DOHH2 (cell line): Measurements from ENCODE around the gene MEGF10.

ENCODE experiments used
- EZH2phosphoT487 ChIP-seq: fragments of 200-600 bp; sonication (generic); IDR thresholded peaks from 2 replicates; pipeline ENCODE4 v1.6.1; 2017; ENCODE audit warnings: borderline replicate concordance, mild to moderate bottlenecking, antibody characterized with exemption, low read length, moderate library complexity, mixed read lengths
- TF ChIP-seq, protein P1 (sequence below): fragments of 200-600 bp; sonication (generic); IDR thresholded peaks from one replicate; pipeline ENCODE4 v1.5.1; 2014; ENCODE audit warnings: antibody characterized with exemption, mild to moderate bottlenecking, low read depth, low read length; ENCODE audit not compliant: poor library complexity, severe bottlenecking

DNA sequence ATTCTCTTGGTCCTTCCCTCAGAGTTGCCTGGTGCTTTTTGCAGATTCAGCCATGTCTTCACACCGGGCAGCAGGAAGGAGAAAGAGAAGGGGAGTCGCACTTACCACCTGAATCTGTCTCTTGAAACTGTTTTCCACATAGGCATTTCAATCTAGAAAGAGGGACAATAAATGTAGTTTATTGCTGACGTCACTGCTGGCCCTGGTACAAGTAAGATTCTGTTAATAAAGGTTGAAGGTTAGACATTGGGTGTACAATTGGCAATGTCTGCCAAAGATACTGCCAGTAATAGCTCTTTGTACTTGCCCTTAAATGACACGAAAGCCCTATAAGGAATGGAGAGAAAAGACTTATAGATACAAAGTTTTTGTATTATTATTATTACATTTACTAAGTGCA, 72.8 kb downstream of the MEGF10 start:
- TF ChIP-seq, protein P1, sequence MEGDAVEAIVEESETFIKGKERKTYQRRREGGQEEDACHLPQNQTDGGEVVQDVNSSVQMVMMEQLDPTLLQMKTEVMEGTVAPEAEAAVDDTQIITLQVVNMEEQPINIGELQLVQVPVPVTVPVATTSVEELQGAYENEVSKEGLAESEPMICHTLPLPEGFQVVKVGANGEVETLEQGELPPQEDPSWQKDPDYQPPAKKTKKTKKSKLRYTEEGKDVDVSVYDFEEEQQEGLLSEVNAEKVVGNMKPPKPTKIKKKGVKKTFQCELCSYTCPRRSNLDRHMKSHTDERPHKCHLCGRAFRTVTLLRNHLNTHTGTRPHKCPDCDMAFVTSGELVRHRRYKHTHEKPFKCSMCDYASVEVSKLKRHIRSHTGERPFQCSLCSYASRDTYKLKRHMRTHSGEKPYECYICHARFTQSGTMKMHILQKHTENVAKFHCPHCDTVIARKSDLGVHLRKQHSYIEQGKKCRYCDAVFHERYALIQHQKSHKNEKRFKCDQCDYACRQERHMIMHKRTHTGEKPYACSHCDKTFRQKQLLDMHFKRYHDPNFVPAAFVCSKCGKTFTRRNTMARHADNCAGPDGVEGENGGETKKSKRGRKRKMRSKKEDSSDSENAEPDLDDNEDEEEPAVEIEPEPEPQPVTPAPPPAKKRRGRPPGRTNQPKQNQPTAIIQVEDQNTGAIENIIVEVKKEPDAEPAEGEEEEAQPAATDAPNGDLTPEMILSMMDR: no peak
- no peak for TF ChIP-seq EZH2phosphoT487
